GM18909 (cell line): Measurements from ENCODE around the gene SEMA6A.

Experiments used
- ATAC-seq: cut with Tn5 transposase; IDR thresholded peaks from one replicate; pipeline ENCODE4 v1.9.1; 2021; ENCODE audit warnings: mild to moderate bottlenecking; ENCODE audit not compliant: unreplicated experiment, poor library complexity

Gene SEMA6A

GRCh38 chr5:116420540-116420939, 154.1 kb downstream of the SEMA6A start:
- no peak for ATAC-seq

- ATAC-seq: no peak
These were observed 155.4 kb downstream of the SEMA6A start for GRCh38 chr5:116419258-116419657.

DNA sequence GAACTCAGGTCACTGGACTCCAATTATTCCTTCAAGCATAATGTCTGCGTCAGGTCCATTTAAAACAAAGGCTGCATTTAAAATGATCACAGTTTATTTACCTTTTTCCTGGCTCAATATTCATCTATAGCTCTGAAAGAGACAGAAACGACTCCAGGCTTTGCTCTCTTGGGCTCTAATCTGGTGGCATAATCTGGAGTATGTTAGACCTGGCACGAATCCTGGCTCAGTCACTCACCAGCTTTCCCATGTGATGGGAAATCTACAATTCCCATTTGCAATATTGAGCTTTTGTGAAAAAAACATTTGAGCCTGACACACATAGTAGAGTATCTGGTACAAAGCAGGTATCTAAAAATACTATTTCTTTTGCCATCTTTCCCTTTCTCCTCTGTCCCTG, 155.8 kb downstream of the SEMA6A start:
- no peak for ATAC-seq

DNA sequence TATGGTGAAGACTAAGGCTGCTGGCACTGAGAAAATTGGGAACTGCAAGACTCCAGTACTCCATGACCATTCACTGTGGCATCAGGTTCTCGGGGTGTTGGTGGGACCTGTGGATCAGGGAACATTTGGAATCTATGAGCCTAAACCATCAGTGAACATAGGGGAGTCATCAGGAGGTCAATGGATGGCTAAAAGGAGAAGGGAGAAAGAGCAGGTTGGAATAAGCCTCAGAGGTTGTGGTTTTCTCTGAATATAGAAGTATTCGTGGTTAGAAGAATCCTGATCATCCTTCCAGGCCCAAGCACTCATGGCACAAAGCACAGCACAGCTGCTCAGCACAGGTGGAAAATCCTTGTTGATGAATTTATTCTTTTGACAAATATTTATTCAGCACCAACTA, 156.6 kb downstream of the SEMA6A start:
- no peak for ATAC-seq

- no peak for ATAC-seq
These were observed 158.6 kb downstream of the SEMA6A start for GRCh38 chr5:116415989-116416388.

- ATAC-seq: no peak
These were observed 159.4 kb downstream of the SEMA6A start for GRCh38 chr5:116415182-116415581.

DNA sequence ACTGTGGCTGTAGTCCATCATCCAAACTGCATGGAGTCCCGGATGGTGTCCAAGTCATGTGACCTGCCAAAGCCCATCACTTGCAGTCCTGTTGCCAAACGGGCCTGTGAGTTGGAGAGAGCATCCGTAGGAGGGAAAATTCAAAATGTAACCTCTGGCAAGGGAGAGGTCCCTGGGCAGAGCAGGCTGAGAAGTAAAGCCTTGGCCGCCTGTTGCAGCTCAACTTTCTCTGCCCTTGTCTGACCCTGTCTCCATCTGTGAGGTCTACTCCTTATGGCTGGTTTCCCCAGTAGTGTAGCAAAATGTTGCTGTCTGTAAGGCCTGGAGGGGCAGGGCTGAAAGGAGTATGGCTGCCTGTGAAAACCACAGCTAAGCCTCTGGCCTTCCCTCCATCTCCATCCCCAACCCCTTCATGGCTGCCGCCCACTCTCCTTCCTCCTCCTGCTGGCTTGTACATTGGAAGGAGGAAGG, 163.5 kb downstream of the SEMA6A start:
- no peak for ATAC-seq

GRCh38 chr5:116410336-116410890, 164.2 kb downstream of the SEMA6A start:
- no peak for ATAC-seq

DNA sequence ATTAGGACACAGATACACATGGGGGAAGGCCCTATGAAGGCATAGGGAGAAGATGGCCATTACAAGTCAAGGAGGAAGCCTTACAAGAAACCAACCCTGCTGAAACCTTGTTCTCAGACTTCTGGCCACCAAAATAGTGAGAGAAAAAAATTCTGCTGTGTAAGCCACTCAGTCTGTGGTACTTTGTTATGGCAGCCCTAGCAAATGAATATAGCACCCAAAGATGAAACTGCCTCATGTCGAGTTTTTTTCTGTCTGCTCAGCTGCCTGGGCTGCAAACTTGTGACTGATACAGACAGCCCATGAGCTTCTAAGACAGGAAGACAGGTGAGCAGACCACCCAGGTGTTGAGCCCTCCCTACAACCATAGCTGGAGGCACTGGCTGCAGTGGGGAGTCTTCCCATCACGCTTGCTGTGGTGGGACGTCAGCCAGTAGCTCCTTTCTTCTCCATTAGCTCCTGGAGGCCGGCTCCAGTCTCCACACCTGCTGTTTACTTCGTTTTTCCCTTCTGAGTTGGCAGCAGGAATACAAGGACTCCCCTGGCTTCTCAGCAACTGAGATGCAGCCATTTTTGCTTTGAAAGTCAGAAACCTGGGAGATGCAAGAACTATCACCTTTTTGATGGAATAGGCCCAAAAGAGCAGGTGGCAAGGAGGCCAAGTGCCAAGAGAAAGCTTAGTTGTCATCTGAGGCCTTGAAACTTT, 164.9 kb downstream of the SEMA6A start:
- ATAC-seq: no peak

- no peak for ATAC-seq
These were observed 168.1 kb downstream of the SEMA6A start for GRCh38 chr5:116406306-116407041.

DNA sequence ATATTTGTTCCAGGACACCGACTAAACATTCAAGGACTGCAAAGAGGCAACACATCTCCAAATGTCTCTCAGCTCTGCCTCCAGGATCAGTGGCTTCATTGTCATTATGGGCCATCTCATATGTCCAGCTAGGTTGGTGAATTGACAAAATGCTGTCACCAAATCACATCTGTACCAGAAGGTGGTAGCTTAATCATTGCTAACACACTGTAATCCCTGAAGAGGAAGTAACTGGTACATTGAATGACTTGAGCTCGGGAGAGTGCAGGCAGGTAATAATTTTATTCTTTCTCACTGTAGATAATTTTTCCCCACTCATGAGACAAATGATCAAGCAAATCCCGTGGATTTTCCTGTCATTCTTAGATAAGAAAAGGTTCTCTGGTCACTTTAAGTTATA, 169.8 kb downstream of the SEMA6A start:
- ATAC-seq: peak; percentile 52

- no peak for ATAC-seq
These were observed 170.6 kb downstream of the SEMA6A start for GRCh38 chr5:116404016-116404415.

DNA sequence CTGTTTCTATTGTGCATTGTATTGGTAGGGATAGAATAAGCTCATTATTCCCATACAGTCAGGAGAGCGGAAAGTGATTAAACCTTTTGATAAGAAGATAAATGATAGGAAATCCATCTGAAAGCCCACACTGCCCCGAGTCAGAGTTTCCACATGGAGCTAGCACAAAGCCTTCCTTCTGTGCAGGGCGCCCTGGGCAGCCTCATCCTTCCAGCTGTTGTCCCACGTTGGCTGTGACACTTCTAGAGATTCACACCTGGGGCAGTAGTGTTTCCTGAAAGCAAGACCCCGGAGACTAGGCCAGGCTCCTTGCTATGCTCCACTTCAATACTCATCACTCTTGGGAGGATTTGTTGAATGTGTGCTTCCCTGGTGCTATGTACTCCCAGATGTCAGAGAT, 172.4 kb downstream of the SEMA6A start:
- no peak for ATAC-seq

- no peak for ATAC-seq
These were observed 173.0 kb downstream of the SEMA6A start for GRCh38 chr5:116401576-116401975.

DNA sequence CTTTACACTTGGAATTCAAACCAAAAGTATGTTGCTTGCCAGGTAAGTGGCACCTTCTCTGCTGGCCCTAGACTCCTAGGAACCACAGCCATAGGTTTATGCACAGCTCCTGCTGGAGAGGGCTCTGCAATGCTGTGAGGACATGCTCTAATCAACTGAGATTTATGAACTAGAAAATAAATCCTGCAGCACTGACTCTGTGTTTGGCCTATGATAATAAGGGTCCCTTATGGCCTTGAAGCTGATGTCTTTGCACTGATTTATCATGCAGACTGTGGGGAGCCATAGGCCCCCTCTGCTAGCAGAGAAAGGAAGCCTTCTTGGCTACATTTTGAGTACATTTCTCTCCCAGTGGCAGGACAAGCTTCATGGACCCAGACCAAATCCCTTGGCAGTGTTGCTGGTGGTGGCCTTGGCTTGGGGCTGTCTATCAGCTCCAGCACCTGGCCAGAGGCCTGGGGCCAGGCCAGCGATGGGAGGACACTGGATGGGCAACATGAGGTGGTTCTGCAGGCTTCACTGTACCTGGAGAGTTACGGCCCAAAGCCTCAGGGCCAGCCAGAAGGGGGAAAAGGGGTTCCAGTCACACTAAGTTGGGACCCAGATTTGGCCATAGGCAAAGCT, 178.0 kb downstream of the SEMA6A start:
- ATAC-seq: no peak

DNA sequence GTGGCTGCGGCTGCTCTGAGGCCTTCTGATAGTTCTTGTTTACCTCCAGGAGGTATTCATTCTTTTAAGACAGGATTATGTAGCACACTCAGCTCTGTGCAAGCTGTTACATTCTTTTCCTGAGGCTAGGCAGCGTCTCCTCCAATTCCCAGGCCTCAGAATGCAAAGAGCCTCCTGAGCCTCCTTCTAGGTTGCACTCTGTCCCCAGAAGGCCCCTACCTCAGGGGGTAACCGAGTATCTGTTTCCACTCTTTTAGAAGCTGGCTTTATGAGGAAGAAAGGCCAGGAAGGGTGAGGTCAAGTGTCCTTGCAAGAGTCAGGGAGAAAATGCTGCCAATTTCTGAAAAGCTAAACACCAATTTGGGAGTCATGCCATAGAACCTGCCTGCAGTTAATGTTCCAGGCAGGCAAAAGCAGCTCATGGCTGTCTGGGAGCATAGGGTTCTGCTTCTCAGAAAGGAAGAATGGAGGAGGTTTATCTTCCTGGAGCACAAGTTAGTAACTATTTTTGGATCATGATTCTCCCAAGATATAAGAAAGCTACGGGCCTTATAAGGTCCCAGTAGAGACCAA, 178.9 kb downstream of the SEMA6A start:
- ATAC-seq: no peak

- ATAC-seq: no peak
These were observed 179.4 kb downstream of the SEMA6A start for GRCh38 chr5:116395226-116395625.

GRCh38 chr5:116394186-116394867, 180.3 kb downstream of the SEMA6A start:
- ATAC-seq: no peak
